Activated T-cell treated with anti-CD3 and anti-CD28 coated beads for 48 hours (primary cell): ENCODE results near the gene SELENON.

Experiments used
- DNase-seq: peaks from one replicate; pipeline ENCODE4 v3.0.0-alpha.2; 2020; ENCODE audit warnings: low read depth

The SELENON gene, protein sequence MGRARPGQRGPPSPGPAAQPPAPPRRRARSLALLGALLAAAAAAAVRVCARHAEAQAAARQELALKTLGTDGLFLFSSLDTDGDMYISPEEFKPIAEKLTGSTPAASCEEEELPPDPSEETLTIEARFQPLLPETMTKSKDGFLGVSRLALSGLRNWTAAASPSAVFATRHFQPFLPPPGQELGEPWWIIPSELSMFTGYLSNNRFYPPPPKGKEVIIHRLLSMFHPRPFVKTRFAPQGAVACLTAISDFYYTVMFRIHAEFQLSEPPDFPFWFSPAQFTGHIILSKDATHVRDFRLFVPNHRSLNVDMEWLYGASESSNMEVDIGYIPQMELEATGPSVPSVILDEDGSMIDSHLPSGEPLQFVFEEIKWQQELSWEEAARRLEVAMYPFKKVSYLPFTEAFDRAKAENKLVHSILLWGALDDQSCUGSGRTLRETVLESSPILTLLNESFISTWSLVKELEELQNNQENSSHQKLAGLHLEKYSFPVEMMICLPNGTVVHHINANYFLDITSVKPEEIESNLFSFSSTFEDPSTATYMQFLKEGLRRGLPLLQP

GRCh38 chr1:25799935-25800702 lies at the start of gene SELENON:
Gene SELENON, plus strand, starts transcription at chr1:25800193. Its CDS starts 38 bp downstream, at chr1:25800231.
- no peak for DNase-seq

- no peak for DNase-seq
Measured at GRCh38 chr1:25750923-25751605, 48.9 kb upstream of the SELENON start.

GRCh38 chr1:25754470-25755181 lies 45.4 kb upstream of the SELENON start:
- DNase-seq = no peak

- DNase-seq = no peak
Measured at GRCh38 chr1:25755475-25756125, 44.4 kb upstream of the SELENON start.

DNA sequence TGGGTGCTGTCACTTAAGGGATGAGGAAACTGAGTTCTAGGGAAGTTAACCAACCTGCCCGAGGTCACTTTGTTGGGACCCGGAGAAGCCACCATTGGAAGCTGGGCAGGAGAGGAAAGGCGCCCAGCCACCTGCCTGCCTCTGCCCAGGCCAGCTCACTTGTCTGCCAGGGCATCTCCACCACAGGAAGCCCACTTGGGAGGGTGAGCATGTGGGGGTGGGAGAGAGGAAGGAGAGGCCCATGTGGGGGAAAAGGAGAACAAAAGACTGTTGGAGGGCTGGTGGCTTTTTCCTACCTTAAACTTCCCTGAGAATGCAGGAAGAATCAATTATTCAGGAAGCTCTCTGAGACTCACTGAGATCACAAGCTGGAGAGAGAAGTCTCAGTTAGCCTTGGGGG lies 43.8 kb upstream of the SELENON start:
- DNase-seq = no peak

GRCh38 chr1:25757151-25757845 lies 42.7 kb upstream of the SELENON start:
- DNase-seq = no peak

GRCh38 chr1:25757846-25758185 lies 42.2 kb upstream of the SELENON start:
- DNase-seq = no peak

DNA sequence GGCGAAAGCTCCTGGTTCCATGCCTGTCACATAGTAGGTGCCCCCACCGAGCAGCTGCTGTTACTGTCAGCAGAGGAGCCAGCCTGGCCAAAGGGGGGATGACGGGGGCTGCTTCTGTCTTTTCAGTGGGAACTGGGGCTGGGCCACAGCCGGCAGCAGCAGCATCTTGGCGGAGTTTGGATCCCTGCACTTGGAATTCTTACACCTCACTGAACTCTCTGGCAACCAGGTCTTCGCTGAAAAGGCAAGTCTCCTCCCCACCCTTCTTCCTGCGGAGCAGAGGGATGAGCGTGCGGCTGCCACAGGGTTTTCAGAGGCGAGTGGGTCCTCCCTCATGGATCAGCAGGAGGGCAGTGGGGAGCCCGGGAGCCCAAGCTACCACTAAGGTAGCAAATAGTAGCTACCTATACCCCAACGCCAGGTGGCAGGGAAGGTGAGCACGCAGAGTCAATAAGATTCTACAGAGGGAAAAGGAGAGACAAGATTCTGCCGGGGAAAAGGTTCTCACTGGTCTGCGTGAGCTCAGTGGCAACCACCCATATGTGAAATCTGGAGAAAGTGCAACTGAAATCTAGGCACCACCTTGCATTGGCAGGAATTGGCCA lies 41.4 kb upstream of the SELENON start:
- no peak for DNase-seq

- DNase-seq = no peak
Measured at GRCh38 chr1:25760122-25760719, 39.8 kb upstream of the SELENON start.

- no peak for DNase-seq
Measured at GRCh38 chr1:25760871-25761270, 39.1 kb upstream of the SELENON start.

DNA sequence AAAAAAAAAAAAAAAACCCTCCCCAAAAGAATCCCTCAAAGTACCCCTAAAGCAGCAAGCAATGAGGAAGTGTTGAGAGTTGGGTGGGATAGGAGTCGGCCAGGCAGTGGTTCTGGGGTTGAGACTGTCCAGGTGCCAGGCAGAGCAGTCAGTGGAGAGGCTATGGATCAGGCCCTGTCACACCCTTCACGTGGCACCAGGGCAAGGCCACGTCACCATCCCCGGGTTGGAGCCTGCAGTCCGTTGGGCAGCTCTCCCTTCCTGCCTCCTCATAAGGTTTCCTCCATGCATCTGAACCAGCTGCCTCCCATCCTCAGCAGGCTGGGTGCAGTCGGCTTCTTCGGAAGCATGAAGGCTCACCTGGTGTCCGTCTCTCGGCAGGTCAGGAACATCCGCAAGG lies 36.5 kb upstream of the SELENON start:
- no peak for DNase-seq

GRCh38 chr1:25765136-25765922 lies 34.7 kb upstream of the SELENON start:
- no peak for DNase-seq

- no peak for DNase-seq
Measured at GRCh38 chr1:25765923-25766589, 33.9 kb upstream of the SELENON start.

GRCh38 chr1:25766721-25767436 lies 33.1 kb upstream of the SELENON start:
- no peak for DNase-seq

DNA sequence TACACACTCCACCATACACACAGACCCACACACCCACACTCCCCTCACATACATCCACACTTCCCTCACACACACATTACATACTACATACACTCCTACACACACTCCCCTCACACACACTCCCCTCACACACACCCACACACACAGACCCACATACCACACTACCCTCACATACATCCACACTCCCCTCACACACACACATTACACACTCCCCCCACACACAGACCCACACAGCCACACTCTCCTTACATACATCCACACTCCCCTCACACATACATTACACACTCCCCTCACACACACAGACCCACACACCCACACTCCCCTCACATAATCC lies 32.6 kb upstream of the SELENON start:
- DNase-seq = no peak

- no peak for DNase-seq
Measured at GRCh38 chr1:25768999-25769398, 31.0 kb upstream of the SELENON start.

DNA sequence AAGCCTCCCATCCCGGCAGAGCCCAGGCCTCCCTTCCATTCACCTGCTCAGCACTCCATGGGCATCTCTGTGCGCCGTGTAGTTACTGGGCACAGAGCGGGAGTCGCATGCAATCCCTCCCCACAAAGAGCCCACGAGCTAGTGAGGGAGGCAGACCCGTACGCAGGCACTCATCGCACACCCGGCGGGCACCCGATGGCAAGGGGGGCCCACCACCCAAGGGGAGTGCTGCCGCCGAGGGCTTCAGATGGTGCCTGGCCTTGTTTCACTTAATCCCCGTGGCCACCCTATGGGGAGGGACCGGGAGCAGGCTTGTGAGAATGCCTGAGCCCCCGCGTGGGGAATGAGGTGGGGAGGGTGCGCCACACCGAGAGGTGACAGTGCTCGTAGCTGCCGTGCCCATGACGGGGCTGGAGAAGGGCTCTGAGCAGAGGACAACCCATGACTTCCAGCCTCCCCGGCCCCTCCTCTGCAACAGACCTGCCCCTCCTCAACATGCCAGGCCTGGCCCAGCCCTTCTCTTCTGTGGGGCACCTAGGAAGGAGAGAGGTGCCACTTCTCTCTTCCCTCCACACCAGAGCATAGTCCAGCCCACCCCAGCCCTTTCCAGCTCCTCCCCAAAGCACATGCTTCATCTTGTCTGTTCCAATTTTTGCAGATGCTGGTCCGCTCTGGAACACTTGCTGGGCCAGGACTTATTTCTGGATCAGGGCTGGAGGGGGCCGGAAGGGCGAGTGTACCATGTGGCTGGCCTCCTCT lies 30.2 kb upstream of the SELENON start:
- no peak for DNase-seq
